ENCODE measurements around the gene ZMYND8.

- TF ChIP-seq EZH2 (IDR thresholded peaks at IDR 0.05; ENCODE audit: low read depth): no peak
- no peak for TF ChIP-seq CTCF (conservative IDR thresholded peaks at IDR 0.05)
These were observed 29.7 kb downstream of the ZMYND8 start for GRCh38 chr20:47326658-47327268.
